RWPE1 (cell line): ENCODE measurements around the gene UCKL1.

Experiments used
- CTCF ChIA-PET: fragments of 350-600 bp; sonication (Branson Sonifier 250); formaldehyde crosslinking; extraction: SDS; loops from one replicate; lab custom pipeline; 2021; lab: Yijun Ruan, JAX
- POLR2A ChIA-PET: fragments of 400-600 bp; formaldehyde crosslinking; extraction: SDS; loops from one replicate; lab custom pipeline; 2020; ENCODE audit warnings: antibody characterized with exemption; ENCODE audit not compliant: low non-redundant PET; lab: Yijun Ruan, JAX
- DNase-seq: peaks from one replicate; pipeline ENCODE4 v3.0.0; 2012; ENCODE audit warnings: low spot score
- H3K27ac ChIP-seq: fragments of 450-650 bp; 2 replicates; pipeline ENCODE4 v1.5.1; 2017
- TF ChIP-seq, protein P1 (sequence below): fragments of 450-650 bp; conservative IDR thresholded peaks from 2 replicates; pipeline ENCODE4 v1.5.1; 2017; ENCODE audit warnings: low read depth, mild to moderate bottlenecking

The UCKL1 gene

DNA sequence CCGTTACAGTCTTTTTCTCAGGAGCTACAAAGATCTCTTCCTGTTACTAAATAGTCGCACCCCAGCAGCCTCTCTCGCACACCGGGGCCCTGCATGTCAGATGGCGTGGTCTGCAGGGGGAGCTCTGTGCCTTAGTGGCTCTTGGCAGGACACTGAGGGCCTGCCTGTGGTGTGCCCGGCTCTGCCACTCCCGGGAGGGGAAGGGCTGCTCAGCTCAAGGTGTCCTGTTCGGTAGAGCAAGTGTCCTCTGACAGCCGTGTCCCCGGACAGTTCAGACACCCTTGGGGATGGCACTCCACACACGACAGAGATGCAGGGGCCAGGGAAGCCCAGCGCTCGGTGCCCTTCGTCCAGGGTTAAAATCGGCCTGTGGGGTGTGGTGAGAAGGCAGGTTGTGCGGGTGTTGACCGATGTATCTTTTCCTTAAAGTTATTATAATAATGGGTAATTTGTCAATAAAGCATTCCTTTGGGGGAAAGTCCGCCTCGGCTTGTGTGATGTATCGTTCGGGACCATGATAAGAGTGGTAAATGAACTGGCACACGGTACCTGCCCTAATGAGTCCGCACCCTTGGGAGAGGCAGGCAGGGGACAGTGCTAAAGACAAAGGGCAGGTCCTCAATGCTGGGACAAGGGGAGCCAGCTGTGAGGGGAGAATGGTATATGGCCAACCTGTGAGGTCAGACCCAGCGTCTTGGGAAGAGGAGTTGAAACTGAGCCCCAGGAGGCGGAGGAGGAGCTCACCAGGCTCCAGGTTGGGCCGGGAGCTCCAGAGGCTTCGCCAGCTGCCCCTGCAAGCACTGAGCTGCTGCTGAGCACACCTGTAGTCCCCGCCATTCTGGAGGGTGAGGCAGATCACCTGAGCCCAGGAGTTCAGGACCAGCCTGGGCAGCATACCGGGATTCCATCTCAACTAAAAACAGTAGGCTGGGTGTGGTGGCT is 64.9 kb downstream of the UCKL1 start:
- POLR2A ChIA-PET: interaction anchor here (1.1 kb wide), 1 partner anchor 14 kb away, joined by 3 read pairs; no protein-coding TSS in a partner anchor

DNA sequence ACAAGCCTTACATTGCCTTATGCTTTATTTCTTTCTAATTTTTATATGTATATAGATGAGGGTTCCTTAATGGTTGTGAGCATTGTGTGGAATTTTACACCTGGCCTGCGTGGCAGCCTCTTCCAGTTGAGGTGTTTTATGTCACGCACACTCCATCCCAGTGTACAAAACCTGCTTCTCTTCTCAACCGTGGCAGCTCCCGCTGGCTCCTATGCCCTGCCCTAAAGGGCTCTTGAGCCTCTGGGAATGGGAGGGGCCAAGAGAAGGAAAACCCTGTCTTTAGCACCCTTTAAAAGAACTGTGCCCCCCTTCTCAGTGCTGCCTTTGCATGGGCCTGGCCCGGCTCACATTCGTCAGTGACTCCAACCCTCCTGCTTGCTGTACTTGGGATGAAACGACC is 65.6 kb downstream of the UCKL1 start:
- peak overlapping the region; percentile 42 for H3K27ac ChIP-seq
- TF ChIP-seq, protein P1, sequence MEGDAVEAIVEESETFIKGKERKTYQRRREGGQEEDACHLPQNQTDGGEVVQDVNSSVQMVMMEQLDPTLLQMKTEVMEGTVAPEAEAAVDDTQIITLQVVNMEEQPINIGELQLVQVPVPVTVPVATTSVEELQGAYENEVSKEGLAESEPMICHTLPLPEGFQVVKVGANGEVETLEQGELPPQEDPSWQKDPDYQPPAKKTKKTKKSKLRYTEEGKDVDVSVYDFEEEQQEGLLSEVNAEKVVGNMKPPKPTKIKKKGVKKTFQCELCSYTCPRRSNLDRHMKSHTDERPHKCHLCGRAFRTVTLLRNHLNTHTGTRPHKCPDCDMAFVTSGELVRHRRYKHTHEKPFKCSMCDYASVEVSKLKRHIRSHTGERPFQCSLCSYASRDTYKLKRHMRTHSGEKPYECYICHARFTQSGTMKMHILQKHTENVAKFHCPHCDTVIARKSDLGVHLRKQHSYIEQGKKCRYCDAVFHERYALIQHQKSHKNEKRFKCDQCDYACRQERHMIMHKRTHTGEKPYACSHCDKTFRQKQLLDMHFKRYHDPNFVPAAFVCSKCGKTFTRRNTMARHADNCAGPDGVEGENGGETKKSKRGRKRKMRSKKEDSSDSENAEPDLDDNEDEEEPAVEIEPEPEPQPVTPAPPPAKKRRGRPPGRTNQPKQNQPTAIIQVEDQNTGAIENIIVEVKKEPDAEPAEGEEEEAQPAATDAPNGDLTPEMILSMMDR: no peak
- DNase-seq: no peak
- ChIA-PET POLR2A (no interaction called here), CTCF (interaction anchor here (0.8 to 1.3 kb wide), 2 partner anchors 9 to 353 kb away, joined by 3 read pairs; partner anchors contain the start of gene PTK6)

More for the DNA sequence above, 64.9 kb downstream of the UCKL1 start:
- CTCF ChIA-PET: interaction anchor here (1.3 kb wide), 1 partner anchor 10 kb away, joined by 3 read pairs; no protein-coding TSS in a partner anchor
- H3K27ac ChIP-seq: peak overlapping the region; percentile 42
- DNase-seq: no peak
- TF ChIP-seq, protein P1: no peak

DNA sequence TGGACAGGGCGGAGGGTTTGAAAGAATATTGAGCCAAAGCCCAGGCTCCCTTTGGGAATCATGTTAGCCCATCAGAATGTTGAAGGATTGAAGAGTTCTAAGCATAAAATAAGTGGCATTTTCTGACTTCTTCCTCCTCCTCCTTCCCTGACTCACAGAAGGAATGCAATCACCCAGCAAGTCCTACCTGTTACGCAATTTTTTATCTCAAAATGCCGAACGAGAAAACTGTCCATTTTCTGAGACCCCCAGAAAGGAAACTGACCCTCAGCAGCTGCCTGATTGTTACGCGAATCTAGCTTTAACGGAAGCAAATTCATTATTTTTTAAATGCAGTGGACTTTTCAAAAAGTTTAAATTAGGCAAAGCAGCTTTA is 66.0 kb downstream of the UCKL1 start:
- peak overlapping the region; percentile 77 for H3K27ac ChIP-seq
- ChIA-PET CTCF (interaction anchor here (0.6 to 1.3 kb wide), 3 partner anchors 9 to 353 kb away, joined by 3 read pairs; partner anchors contain the start of gene PTK6), POLR2A (no interaction called here)
- TF ChIP-seq, protein P1: no peak
- DNase-seq: peak; percentile 53
